ENCODE measurements around the gene SIAH2.
A peak's percentile ranks its signal among the peaks of the same experiment; 100 is the strongest.
"Not testable (repeated sequence)": the region's sequence is repeated elsewhere in the genome, so short reads cannot be mapped to it uniquely, and the experiment has no call there.

The SIAH2 gene

GRCh38 chr3:150763122-150763840, at the start of gene SIAH2:
SIAH2 (minus strand) TSS chr3:150763169; CDS start chr3:150762849, 320 bp downstream.
- peak; percentile 93 for DNase-seq

GRCh38 chr3:150811984-150812383, 49.0 kb upstream of the SIAH2 start:
- no peak for DNase-seq

- no peak for DNase-seq
Measured at GRCh38 chr3:150810641-150811040, 47.7 kb upstream of the SIAH2 start.

- no peak for DNase-seq
Measured at GRCh38 chr3:150806185-150806835, 43.3 kb upstream of the SIAH2 start.

GRCh38 chr3:150805354-150805753, 42.4 kb upstream of the SIAH2 start:
- DNase-seq, result no peak

- no peak for DNase-seq
Measured at GRCh38 chr3:150803440-150803985, 40.5 kb upstream of the SIAH2 start.

- no peak for DNase-seq
Measured at GRCh38 chr3:150800722-150801121, 37.8 kb upstream of the SIAH2 start.

- DNase-seq, result no peak
Measured at GRCh38 chr3:150798122-150798618, 35.2 kb upstream of the SIAH2 start.

- DNase-seq, result no peak
Measured at GRCh38 chr3:150797155-150797554, 34.2 kb upstream of the SIAH2 start.

GRCh38 chr3:150796527-150796926, 33.6 kb upstream of the SIAH2 start:
- not testable (repeated sequence) for DNase-seq

- DNase-seq, result no peak
Measured at GRCh38 chr3:150793641-150794040, 30.7 kb upstream of the SIAH2 start.

GRCh38 chr3:150790629-150791028, 27.7 kb upstream of the SIAH2 start:
- DNase-seq, result no peak

GRCh38 chr3:150789451-150789850, 26.5 kb upstream of the SIAH2 start:
- no peak for DNase-seq

- DNase-seq, result peak; percentile 92
Measured at GRCh38 chr3:150787741-150788370, 24.9 kb upstream of the SIAH2 start.

GRCh38 chr3:150786791-150787190, 23.8 kb upstream of the SIAH2 start:
- DNase-seq, result peak; percentile 55

GRCh38 chr3:150784747-150785125, 21.8 kb upstream of the SIAH2 start:
- no peak for DNase-seq

GRCh38 chr3:150783920-150784746, 21.2 kb upstream of the SIAH2 start:
- DNase-seq, result no peak

GRCh38 chr3:150783316-150783715, 20.3 kb upstream of the SIAH2 start:
- no peak for DNase-seq

GRCh38 chr3:150779402-150779858, 16.5 kb upstream of the SIAH2 start:
- no peak for DNase-seq

- no peak for DNase-seq
Measured at GRCh38 chr3:150778793-150779401, 15.9 kb upstream of the SIAH2 start.

GRCh38 chr3:150775001-150775599, 12.1 kb upstream of the SIAH2 start:
- no peak for DNase-seq

Data from stimulated activated CD8-positive, alpha-beta memory T cell treated with anti-CD3 and anti-CD28 coated beads, Interleukin-4, amount 100 ng/mL, for 48 hours (primary cell).